Putamen (tissue), 1 donor: ENCODE measurements around the gene PSD.
A peak's percentile ranks its signal among the peaks of the same experiment; 100 is the strongest.

ENCODE experiments used
- DNase-seq: peaks from one replicate; pipeline ENCODE4 v3.0.0-alpha.2; 2016; ENCODE audit warnings: low spot score

PSD gene

GRCh38 chr10:102444851-102445250 is 26.3 kb upstream of the PSD start:
- DNase-seq: no peak

- no peak for DNase-seq
These were observed 19.8 kb upstream of the PSD start for GRCh38 chr10:102438374-102438773.

- DNase-seq: no peak
These were observed 18.9 kb upstream of the PSD start for GRCh38 chr10:102437515-102437914.

- DNase-seq: no peak
These were observed 17.7 kb upstream of the PSD start for GRCh38 chr10:102436312-102436711.

- no peak for DNase-seq
These were observed 17.1 kb upstream of the PSD start for GRCh38 chr10:102435529-102436233.

- DNase-seq: no peak
These were observed 16.5 kb upstream of the PSD start for GRCh38 chr10:102435133-102435497.

DNA sequence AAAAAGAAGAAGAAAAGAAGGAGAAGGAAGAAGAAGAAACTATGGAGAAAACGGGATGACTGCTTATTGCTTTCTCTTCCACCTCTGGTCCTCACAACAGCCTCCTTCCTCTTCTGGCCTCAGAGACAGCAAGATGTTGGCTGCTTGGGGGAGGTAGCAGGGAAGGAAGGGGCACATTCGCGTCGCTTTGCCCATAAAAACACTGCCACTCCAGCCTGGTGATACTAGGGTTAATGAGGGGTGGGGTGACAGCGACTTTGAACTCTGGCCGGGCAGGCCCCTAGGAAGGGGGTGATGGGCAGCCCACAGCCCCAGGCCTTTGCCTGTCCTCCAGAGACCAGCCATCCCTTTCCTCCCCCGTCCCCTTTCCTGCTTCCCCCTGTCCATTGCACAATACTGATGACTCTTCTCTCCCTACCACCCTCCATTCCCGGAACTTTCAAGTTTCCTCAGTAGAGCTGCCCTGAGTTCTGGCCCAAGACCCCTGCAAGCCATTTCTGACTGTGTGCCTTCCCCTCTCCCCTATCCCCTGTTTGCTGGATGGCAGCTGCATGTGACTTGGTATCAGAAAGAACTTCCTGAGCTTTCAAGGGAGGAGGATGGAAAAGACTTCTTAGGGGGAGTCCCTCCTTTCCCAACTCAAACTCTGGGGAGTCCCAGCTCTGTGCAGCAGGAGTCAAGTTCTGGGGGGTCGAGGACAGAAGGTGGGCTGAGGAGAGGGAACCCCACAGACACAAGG is 16.0 kb upstream of the PSD start:
- no peak for DNase-seq

DNA sequence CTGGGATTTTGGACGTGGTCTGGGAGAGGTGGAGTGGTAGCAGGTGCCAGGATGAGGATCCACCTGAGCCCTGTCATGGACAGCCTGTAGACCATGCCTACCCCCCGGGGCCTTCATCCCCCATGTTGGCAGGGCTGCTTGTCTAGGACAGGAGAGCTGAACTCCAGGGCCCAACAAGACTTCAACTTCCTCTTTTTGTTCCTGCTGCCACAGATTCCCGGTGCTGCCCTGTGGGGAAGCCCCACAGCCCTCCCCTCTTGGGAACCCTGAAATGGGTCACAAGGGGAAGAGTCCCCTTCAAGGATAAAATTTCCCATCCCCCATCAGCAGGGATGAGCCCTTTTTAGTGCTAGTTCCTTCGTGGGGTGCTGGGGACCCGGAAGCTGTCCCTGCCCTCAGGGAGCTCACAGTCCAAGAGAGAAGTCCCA is 15.0 kb upstream of the PSD start:
- no peak for DNase-seq

DNA sequence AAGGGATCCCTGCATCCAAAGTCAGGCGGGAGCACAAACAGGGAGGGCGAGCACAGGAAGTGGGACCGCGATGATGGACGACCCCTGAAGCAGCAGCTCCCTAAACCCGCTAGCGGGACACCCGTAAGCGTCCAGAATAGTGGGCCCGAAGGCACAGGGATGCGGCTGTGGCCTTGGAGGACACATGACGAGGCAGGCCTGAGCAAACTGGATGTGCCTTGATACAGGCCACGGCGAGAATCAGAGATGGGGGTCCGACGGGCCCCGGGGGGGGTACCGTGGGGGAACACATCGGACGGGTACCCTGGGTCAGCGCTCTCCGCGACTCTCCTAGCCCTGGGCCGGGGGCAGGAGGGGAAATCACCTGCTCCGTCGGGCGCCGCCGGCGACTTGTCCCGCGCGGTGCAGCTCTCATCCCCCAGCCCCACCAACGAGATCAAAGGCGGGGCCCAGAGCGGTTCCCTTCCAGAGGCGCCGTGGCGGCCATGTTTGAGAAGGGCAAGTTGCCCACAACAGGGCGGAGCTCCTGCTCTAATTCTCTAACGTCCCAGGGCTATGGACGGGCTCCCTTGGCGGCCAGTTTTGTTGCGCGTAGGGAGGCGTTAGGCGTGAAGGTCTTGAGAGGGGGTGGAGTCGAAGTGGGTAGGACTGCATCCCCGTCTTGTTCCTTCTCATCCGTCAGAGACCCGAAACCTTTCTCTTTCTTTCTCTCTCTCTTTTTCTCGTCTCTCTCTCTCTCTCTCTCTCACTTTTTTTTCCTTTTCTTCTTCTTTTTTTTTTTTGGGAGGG is 13.8 kb upstream of the PSD start, which contains the start of gene CUEDC2:
TSS of gene CUEDC2 (minus strand) at position 413 of the 789 bp plus-strand sequence. CDS start 7,386 bp downstream, outside the sequence.
- DNase-seq: peak; percentile 96

DNA sequence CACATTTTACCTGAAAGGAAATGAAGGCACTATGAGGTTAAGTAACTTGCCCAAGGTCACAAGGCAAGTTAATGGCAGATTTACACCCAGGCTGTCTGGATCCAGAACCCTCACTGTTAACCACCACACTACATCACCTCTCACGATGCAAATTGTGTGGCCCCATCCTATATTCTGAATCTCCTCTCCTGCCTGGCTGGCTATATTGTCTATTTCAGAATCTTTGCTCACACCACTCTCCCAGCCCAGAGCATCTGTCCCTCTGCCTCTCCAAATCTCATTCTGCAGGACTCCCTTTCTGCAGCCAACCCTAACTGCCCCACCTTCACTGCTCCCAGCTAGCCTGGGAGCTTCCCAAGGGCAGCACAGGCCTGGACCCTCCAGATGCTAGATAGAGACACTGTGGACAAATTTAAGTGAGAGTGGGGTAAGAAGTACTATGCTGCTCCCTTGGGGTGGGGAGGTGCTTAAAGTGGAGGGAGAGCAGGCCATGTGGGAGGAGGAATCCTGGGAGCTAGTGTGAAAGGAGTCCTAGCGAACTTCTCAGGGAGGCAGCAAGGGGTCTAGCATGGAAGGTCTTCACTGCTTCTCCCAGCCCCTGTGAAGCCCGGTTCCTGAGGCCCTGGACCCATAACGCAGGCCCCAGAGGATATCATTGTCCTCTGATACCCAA is 13.0 kb upstream of the PSD start:
- no peak for DNase-seq

GRCh38 chr10:102429468-102429867 is 10.9 kb upstream of the PSD start:
- DNase-seq: no peak

DNA sequence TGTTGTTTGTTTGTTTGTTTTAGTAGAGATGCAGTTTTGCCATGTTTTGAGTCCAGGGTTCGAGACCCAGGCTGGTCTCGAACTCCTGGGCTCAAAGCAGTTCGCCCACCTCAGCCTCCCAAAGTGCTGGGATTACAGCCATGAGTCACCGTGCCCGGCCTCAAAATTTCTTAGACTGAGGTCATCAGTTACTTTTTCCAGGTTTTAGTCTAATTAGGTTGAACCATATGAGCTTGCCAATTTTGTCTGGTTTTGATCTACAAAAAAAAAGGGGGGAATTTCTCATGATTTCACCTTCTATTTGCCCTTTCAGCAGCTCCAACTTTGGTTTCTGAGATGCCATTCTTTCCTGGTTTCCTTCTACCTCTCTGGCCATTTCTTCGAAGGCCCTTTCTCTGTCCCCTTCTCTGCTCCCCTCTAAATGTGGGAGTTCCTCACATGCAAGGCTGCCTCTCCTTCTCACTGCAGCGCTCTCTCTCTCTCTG is 8.3 kb upstream of the PSD start:
- no peak for DNase-seq

DNA sequence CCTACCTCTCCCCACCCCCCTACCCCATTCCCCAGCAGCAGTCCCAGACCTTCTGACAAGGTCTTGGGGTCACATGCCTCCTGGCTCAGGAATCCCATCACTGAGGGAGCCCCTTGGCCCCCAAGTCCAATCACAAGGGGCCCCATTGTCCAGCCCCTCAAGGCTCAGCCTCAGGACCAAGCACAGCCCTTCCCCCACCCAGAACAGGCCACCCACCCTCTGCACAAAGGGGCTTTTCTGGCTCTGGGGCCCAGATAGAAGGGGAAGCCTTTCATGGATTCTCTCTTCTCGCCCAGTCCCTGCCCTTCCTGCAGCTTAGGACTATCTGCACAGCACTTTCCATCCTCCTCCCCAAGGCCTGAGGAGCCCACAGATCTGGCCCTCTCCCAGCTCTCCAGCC is 6.9 kb upstream of the PSD start:
- no peak for DNase-seq

DNA sequence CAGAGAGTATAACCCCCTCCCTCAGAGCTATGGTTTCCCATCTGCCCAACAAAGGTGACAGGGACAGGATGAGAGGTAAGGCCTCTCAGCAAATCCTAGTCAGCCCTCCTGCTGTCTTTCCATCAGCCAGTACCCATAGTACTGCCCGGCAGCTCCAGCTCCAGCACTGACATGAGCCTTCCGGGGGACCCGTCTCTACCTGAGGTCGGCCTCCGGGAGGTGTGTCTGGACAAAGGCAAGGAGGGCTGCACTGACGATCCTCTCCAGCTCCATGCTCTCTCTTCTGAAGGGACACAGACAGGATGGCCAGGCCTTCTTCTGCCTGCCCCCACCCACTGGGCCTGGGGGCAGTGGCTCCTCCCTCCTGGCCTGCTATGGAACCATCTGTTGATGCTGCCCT is 6.3 kb upstream of the PSD start:
- no peak for DNase-seq

DNA sequence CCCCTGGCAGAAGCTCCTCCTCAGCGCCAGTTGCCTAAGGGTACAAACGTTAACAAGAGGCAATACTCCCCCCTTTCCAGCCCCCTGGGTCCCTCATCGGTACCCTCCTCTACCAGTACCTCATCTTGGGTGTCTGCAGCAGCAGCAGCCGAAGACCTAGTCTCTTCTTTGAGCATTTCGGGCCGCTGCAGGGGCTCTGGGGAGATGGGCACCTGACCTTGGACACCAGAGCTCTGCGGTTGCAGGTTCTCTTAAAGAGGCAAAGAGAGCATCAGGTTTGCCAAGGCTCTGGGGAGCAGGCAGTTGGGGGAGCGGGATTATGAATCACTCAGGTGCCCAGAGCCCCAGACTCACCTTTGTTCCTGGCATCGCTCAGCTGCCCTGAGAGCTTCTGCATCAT is 5.6 kb upstream of the PSD start:
- DNase-seq: no peak

GRCh38 chr10:102423372-102423968 is 4.9 kb upstream of the PSD start:
- DNase-seq: no peak

GRCh38 chr10:102422545-102423129 is 4.1 kb upstream of the PSD start:
- DNase-seq: peak; percentile 43

DNA sequence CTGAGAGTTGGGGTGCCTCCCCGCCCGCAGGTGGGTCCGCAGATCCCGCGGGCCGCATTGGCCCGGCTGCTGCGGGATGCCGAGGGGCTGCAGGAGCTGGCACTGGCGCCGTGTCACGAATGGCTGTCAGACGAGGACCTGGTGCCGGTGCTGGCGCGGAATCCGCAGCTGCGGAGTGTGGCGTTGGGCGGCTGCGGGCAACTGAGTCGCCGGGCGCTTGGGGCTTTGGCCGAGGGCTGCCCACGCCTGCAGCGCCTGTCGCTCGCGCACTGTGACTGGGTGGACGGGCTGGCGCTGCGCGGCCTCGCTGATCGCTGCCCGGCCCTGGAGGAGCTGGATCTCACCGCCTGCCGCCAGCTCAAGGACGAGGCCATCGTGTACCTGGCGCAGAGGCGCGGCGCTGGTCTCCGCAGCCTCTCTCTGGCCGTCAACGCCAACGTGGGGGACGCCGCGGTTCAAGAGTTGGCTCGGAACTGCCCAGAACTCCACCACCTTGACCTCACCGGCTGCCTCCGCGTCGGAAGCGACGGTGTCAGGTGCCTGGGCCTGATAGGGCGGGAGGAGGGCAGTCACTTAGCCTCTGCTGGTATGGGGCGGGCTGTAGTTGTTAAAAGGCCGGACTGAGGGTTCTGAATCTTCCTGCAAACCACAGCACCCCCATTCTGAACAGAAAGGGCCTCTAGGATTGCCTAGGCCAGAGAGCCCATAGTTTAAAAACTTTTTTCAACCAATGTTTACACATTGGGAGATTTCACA is 3.4 kb upstream of the PSD start:
- DNase-seq: no peak

DNA sequence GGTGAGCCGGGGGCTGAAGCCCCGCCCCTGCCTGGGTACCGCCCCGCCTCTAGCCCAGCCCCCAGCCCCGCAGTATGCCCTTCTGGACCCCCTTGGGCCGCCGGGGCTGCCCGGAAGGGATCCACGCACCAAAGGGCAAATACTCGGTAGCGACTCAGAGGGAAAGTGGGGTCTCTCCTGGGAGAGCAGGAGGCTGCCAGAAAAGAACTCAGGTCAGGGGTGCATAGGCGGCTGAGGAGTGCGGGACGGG is 2.8 kb upstream of the PSD start:
- no peak for DNase-seq

- DNase-seq: peak; percentile 95
These were observed 2.3 kb upstream of the PSD start, which contains the start of gene FBXL15 for GRCh38 chr10:102420714-102421506. Gene FBXL15 (plus strand): TSS chr10:102420836. CDS start chr10:102421130, 294 bp downstream.
